ENCODE results near the gene NOC4L.

DNA sequence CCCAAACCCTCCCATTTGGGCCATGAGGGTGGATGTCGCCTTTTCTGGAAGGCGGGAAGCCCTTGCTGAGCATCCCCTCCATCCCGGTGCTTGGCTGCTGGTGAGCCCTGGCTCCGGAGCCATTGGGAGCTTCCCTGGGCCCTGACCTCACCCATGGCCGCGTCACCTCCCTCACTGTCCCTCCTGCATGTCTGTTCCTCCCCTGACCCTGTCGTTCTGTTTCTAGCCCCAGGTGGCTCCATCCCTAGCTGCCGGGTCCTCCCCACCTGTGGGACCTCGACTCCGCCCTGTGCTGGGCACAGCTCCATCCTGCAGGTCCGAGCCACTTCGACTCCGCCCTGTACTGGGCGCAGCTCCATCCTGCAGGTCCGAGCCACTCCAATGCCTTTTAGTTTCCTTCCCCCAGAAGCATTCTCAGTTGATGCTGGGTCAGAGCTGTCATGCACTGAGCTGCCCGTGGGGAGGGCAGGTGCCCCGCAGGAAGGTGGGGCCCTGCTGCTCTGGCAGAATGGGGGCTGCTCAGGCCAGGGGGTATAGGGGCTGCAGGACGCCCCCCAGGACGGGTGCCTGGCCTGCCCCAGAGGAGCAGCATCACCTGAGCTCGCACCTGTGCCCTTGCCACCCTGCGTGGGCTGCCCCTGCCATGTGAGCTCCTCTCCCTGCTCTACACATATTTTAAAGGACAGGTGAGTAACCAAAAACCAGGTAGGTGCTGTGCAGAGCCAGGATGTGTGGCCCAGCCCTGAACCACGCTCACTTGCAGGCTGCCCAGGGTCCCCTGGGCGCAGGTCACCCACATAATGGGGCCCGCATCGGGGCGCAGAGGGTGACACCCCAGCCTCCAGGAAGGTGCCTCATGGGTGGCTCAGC is 19.0 kb downstream of the NOC4L start:
- TF ChIP-seq, protein P1, sequence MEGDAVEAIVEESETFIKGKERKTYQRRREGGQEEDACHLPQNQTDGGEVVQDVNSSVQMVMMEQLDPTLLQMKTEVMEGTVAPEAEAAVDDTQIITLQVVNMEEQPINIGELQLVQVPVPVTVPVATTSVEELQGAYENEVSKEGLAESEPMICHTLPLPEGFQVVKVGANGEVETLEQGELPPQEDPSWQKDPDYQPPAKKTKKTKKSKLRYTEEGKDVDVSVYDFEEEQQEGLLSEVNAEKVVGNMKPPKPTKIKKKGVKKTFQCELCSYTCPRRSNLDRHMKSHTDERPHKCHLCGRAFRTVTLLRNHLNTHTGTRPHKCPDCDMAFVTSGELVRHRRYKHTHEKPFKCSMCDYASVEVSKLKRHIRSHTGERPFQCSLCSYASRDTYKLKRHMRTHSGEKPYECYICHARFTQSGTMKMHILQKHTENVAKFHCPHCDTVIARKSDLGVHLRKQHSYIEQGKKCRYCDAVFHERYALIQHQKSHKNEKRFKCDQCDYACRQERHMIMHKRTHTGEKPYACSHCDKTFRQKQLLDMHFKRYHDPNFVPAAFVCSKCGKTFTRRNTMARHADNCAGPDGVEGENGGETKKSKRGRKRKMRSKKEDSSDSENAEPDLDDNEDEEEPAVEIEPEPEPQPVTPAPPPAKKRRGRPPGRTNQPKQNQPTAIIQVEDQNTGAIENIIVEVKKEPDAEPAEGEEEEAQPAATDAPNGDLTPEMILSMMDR (conservative IDR thresholded peaks at IDR 0.05; ENCODE audit: low read length), result no peak
- TF ChIP-seq EZH2phosphoT487 (IDR thresholded peaks at IDR 0.05; ENCODE audit: borderline replicate concordance, low read depth, low read length), result no peak
